Forelimb muscle (tissue), 1 donor: Measurements from ENCODE around the gene ABCC1. TPM values are rescaled to one million over a fixed set of nuclear protein-coding genes. Genes with fewer than 3 reads are reported as not detected.

Experiments used
- DNase-seq: peaks from one replicate; pipeline ENCODE4 v3.0.0-alpha.2; 2013; ENCODE audit warnings: low read depth
- polyA plus RNA-seq: library from polyadenylated mRNA; unstranded; fragments of 120-200 nt; gene quantifications from one replicate; pipeline ENCODE4 v1.2.1, GENCODE V29; 2013; ENCODE audit not compliant: insufficient read length

Gene ABCC1
- polyA plus RNA-seq, 1 donor = 4.1 TPM

DNA sequence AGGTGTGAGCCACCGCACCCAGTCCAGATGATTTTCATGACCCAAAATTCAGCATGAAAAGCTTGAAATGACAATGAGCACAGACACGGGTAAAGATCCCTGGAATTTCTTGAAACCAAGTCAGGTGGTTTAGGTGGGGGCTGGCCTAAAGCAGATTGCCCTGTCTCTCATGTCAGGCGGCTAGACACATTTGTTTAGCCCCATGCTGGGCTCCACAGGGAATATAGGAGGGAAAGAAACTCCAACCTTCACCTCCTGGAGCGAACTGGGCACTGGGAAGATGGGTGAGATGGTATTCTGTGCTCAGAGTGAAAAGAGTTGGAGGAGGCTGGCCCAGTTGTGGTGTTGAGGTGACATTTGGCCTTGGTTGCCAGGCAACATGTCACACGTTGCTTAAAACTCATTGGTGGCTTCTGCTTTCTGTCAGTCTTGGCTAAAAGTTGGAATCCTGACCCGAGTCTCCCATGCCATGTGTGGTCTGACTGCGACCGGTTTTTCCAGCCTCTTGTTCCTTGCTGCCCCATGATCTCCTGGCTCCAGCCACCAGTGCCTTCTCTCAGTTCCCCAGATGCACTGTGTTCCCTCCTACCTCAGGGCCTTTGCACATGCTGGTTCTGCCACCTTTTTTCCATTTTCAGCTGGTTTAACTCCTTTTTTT is 160.2 kb downstream of the ABCC1 start:
- no peak for DNase-seq

DNA sequence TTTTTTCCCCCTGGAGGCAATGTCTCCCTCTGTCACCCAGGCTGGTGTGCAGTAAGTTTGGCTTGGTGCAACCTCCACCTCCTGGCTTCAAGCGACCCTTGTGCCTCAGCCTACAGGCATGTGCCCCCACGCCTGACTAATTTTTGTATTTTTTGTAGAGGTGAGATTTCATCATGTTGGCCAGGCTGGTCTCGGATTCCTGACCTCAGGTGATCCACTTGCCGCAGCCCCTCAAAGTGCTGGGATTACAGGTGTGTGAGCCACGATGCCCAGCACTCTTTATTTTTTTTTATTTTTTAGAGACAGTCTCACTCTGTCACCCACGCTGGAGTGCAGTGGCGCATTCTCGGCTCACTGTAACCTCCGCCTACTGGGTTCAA is 160.7 kb downstream of the ABCC1 start:
- no peak for DNase-seq

DNA sequence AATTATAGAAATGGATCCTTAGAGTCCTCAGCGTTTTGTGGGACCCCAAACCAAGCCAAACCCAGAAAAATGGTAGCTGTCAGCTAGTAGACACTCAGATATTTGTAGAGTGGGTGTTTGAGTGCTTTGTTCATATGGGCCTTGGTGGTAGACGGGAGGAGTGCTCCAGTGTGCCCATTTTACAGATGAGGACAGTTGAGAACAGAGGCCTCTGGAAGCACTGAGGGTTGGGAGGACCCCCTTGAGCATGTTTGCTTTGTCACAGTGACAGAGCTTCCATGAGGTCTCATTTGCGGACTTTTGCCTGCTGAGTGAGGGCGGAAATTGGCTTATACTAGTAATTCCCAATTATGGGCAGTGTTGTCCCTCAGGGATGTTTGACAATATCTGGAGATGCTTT is 162.2 kb downstream of the ABCC1 start:
- no peak for DNase-seq

DNA sequence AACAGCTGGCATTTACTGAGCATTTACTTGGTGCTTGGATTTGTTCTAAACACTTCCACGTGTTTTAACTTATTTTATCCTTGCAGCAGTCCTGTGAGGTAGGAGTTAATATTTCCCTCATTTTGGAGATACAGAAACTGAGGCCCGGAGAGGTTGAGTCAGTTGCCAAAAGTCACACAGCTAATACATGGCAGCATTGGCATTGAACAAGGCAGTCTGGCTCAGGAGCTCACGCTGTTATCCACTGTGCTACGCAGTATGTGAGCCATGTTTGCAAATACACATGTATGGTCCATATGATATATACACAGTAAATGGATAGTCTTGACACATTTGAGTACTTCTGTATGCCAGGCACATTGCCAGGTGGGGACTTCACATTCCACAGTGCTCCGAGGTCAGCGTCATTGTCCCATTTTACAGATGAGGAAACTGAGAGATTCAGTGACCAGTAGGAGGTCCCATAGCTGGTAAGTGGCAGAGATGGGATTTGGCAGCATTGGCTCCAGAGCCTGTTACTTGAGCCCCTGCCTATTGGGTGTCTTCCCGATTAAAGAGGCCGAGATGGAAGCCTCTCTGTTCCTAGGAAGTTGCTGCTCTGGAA is 163.1 kb downstream of the ABCC1 start:
- no peak for DNase-seq

GRCh38 chr16:16113076-16113475 is 163.7 kb downstream of the ABCC1 start:
- no peak for DNase-seq

GRCh38 chr16:16116841-16117240 is 167.4 kb downstream of the ABCC1 start:
- DNase-seq = no peak

- no peak for DNase-seq
Measured at GRCh38 chr16:16118337-16118736, 168.9 kb downstream of the ABCC1 start.

- DNase-seq = no peak
Measured at GRCh38 chr16:16120044-16120381, 170.6 kb downstream of the ABCC1 start.

DNA sequence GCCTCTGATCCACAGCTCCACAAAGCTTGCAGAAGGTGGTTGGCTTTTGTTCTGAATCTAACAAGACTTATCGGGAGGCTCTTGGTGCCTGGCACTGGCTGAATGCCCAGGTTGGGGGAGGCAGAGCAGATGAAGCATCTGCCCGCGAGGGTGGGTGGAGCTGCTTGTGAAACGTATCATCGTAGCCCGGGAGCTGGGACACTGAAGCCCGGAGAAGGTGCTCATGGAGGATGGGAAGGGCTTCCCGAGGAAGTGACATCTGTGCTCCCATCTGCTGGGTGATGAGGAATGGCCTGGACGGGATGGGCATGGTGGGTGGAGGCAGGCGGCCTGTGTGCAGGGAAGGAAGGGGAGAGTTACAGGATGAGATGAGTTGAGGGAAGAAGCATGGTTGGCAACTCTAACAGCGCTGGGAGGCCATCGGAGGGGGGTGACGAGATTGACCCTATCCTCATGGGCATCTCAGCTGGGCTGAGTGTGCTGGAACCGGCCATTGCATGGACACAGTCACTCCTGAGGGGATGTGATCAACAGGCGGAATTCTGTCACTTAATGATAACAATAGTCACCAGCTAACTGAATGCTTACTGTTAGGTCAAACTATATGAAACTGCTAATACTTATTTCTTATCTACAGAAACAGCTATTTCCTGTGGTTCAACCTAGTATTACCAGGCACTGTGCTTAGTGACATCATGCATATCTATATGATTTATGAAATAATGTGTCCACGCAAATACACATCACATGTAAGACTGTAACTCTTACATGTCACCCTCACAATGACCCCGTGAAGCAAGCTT is 171.2 kb downstream of the ABCC1 start:
- DNase-seq = no peak

DNA sequence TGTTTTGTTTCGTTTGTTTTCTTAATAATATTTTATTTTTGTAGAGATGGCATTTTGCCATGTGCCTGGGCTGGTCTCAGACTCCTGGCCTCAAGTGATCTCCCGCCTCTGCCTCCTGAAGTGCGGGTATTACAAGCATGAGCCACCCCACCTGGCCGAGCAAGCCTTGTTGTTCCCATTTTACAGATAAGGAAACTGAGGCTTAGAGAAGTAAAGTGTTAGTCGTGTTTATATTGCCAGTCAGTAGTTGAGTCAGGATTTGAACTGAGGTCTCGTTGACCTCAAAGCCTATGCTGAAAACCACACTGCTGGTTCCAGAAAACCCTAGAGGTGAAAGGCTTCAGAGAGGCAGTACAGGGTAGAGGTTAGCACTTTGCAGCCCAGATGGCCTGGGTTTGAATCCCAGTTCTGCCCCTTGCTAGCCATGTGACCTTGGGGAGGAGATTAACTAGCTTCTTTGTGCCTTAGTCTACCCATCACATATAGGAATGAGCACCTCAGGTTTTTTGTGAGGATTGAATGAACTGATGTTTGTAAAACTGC is 171.8 kb downstream of the ABCC1 start:
- no peak for DNase-seq

DNA sequence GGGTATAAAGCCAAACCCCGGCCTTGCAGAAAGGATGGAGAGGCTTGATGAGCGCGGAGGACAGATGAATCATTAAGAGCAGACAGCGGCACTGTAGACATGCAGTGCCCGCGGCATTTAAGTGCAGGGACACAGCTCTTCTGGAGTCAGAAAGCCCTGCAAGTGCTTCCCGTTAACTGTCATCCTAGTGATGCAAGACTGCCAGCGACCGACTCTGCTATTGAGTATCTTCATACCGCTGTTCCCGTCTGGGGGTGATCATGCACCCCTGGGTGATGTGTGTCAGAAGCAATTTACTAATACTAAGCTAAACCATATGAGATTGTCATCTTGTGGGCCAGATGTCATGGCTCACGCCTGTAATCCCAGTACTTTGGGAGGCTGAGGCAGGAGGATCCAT is 172.8 kb downstream of the ABCC1 start:
- no peak for DNase-seq

- DNase-seq = no peak
Measured at GRCh38 chr16:16124438-16124837, 175.0 kb downstream of the ABCC1 start.

DNA sequence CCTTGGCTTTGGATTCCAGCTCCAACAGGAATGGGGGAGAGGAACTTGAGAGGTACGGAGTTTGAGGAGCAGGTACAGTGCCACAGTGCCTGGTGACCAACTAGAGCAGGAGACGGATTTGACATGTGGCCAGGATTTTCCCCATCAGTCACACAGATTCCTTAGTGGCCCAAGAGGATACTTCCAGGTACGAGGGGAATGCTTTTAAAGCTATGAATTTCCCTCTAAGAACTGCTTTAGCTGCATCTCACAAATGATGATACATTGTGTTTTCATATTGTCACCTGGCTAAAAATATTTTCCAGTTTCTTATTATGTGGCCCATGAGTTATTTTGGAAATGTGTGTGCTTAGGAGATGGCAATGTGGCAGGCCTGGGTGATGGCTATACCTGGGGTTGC is 175.6 kb downstream of the ABCC1 start:
- no peak for DNase-seq

DNA sequence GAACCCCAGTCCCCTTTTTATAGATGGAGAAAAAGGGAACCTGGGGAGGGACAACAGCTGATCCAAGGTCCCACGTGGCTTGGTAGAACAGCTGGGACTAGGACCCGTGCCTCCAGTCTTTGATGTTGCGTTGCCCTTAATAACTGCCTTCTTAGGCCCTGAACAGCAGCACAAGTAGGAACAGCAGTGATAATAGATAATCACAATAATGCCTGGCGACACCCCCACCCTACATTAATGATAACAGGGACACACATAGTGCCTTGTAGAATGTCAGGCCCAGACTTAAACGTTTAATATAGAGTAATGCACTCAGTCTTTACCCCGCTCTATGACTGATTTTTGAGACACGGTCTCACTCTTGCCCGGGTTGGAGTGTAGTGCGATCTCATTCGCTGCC is 177.5 kb downstream of the ABCC1 start:
- no peak for DNase-seq

DNA sequence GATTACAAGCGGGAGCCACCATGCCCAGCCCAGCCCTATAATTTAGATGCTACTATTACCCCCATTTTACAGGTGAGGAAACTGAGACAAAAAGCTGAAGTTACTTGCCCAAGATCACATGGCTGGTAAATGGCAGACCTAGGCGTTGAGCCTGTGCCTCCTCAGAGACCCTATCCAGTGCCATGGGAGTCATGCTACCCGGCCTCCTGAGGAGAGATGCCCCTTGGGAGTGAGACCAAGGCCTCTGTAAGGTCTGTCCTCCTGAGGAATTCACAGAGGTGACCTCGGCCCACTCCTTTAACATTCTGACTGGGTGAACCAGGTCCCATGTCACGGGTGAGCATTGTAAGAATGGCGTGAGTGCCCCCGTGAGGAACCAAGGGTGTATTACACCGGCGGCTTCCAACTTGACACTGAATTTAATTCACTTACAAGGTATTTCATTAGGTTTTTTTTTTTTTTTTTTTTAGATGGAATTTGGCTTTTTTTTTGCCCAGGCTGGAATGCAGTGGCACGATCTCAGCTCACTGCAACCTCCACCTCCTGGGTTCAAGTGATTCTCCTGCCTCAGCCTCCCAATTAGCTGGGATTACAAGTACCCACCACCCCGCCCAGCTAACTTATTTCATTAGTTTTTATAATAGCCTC is 178.2 kb downstream of the ABCC1 start:
- DNase-seq = no peak

DNA sequence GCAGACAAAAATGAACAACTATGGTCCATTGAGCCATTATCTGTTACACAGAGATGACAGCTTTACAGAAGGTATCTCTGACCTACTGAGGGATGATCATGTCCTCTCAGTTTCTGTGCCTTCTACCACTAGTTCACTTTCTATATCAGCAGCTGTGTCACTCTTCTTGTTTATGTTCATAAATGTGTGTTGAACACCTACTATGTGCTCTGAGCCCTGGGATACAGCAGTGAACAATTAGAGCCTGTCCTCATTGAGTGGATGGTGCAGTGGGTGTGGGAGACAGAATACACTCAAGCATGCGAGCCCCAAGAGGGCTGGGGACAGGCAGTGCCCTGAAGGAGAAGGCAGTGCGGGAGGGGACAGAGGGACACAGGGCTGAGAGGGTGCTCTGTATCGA is 181.8 kb downstream of the ABCC1 start:
- no peak for DNase-seq

- DNase-seq = no peak
Measured at GRCh38 chr16:16131659-16132058, 182.2 kb downstream of the ABCC1 start.

- no peak for DNase-seq
Measured at GRCh38 chr16:16133943-16134604, 184.7 kb downstream of the ABCC1 start.

GRCh38 chr16:16136588-16136987 is 187.2 kb downstream of the ABCC1 start:
- DNase-seq = no peak

DNA sequence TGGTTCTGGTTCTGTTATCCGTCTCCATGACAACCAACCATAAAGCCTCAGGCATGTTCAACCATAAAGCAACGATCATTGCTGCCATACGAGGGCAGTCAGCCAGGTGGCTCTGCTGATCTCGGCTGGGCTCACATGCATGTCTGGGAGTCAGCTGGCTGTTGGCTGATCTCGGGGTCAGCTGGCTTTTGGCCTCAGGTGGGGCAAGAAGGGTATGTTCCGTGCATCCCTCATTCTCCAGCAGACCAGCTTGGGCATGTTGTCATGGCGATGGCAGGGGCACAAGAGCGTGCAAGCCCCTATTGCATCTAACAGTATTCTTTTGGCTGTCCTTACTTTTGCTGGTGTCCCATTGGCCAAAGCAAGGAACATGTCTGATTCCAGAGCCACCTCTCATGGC is 187.7 kb downstream of the ABCC1 start:
- no peak for DNase-seq

DNA sequence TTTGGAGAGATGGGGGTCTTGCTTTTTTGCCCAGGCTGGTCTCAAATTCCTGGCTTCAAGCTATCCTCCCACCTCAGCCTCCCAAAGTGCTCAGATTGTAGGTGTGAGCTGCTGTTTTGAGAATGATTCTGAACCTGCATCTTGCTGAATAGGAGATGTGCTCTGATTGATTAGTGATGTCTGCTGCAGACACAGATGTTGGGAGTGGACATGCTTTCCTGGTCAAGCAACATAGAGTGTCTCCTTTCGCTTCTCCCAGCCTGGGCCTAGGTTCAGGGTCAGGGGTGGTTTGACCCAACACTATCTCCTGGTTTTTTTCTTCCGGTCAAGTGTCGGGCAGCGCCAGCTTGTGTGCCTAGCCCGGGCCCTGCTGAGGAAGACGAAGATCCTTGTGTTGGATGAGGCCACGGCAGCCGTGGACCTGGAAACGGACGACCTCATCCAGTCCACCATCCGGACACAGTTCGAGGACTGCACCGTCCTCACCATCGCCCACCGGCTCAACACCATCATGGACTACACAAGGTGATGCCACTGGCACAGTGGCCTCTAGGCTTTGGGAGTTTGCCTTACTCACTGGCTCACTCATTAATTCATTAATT is 188.7 kb downstream of the ABCC1 start:
- no peak for DNase-seq
